K562 (cell line): ENCODE measurements around the gene CNTN4.

Experiments
- FOXK1 ChIP-seq: sonication (generic); formaldehyde crosslinking; IDR thresholded peaks from 2 replicates; pipeline ENCODE4 v1.8.0; 2022; ENCODE audit warnings: missing genetic modification reagents, mild to moderate bottlenecking, borderline replicate concordance
- KLF10 ChIP-seq: fragments of 250-450 bp; sonication (Bioruptor Pico); IDR thresholded peaks from 2 replicates; pipeline ENCODE4 v1.6.1; 2021; ENCODE audit warnings: matching md5 sums
- NFE2L1 ChIP-seq: fragments of 450-650 bp; IDR thresholded peaks from 2 replicates; pipeline ENCODE4 v1.6.1; 2016; ENCODE audit warnings: missing genetic modification characterization, low read depth, mild to moderate bottlenecking, missing compliant biosample characterization, moderate library complexity, borderline replicate concordance
- POLR2A ChIP-seq: fragments of 450-650 bp; conservative IDR thresholded peaks from 2 replicates; pipeline ENCODE4 v1.6.1; 2016
- PTTG1 ChIP-seq: fragments of 450-650 bp; IDR thresholded peaks from 2 replicates; pipeline ENCODE4 v1.6.1; 2016; ENCODE audit warnings: low read depth, mild to moderate bottlenecking, missing genetic modification characterization, missing compliant biosample characterization
- RBM15 ChIP-seq: fragments of 200-400 bp; formaldehyde crosslinking; IDR thresholded peaks from 2 replicates; pipeline ENCODE4 v1.6.1; 2018; ENCODE audit warnings: mild to moderate bottlenecking, low read length, moderate library complexity; ENCODE audit not compliant: insufficient read depth
- SP1 ChIP-seq: sonication (generic); formaldehyde crosslinking; IDR thresholded peaks from 2 replicates; pipeline ENCODE4 v1.8.1; 2022; ENCODE audit warnings: mild to moderate bottlenecking, missing genetic modification reagents
- TGIF2 ChIP-seq: sonication (generic); formaldehyde crosslinking; IDR thresholded peaks from 2 replicates; pipeline ENCODE4 v1.8.1; 2022; ENCODE audit warnings: mild to moderate bottlenecking, missing genetic modification reagents, moderate library complexity
- TF ChIP-seq, protein P1 (sequence below), 2 experiments: fragments of 450-650 bp in 1 of 2; sonication (generic) in 1 of 2; formaldehyde crosslinking; conservative IDR thresholded peaks; 2 replicates each; pipeline versions ENCODE4 v1.4.0 to v1.8.1; 2020 to 2022; ENCODE audit warnings: mild to moderate bottlenecking in 1 of 2, missing genetic modification reagents in 1 of 2
- TF ChIP-seq, protein P2 (sequence below): sonication (generic); formaldehyde crosslinking; IDR thresholded peaks from 2 replicates; pipeline ENCODE4 v1.4.0; 2020; ENCODE audit warnings: mild to moderate bottlenecking, missing genetic modification reagents
- TF ChIP-seq, protein P3 (sequence below), 3 experiments: IDR thresholded peaks in 2 of 3; conservative IDR thresholded peaks in 1 of 3; 2 replicates each; pipeline ENCODE4 v1.5.1; 2011 to 2012; ENCODE audit warnings: low read length in 3 of 3, mild to moderate bottlenecking in 3 of 3, control low read depth in 2 of 3, improper control_type of control experiment in 1 of 3, inconsistent platforms in 1 of 3, low read depth in 1 of 3, mixed read lengths in 1 of 3, moderate library complexity in 1 of 3; ENCODE audit not compliant: insufficient read depth in 2 of 3
- TF ChIP-seq, protein P4 (sequence below): sonication (generic); formaldehyde crosslinking; IDR thresholded peaks from 2 replicates; pipeline ENCODE4 v1.8.0; 2022; ENCODE audit warnings: missing genetic modification reagents, mild to moderate bottlenecking, borderline replicate concordance
- TF ChIP-seq, protein P5 (sequence below): fragments of 150-350 bp; IDR thresholded peaks from 2 replicates; pipeline ENCODE4 v1.6.1; 2014; ENCODE audit warnings: low read depth, mild to moderate bottlenecking, low read length, borderline replicate concordance

DNA sequence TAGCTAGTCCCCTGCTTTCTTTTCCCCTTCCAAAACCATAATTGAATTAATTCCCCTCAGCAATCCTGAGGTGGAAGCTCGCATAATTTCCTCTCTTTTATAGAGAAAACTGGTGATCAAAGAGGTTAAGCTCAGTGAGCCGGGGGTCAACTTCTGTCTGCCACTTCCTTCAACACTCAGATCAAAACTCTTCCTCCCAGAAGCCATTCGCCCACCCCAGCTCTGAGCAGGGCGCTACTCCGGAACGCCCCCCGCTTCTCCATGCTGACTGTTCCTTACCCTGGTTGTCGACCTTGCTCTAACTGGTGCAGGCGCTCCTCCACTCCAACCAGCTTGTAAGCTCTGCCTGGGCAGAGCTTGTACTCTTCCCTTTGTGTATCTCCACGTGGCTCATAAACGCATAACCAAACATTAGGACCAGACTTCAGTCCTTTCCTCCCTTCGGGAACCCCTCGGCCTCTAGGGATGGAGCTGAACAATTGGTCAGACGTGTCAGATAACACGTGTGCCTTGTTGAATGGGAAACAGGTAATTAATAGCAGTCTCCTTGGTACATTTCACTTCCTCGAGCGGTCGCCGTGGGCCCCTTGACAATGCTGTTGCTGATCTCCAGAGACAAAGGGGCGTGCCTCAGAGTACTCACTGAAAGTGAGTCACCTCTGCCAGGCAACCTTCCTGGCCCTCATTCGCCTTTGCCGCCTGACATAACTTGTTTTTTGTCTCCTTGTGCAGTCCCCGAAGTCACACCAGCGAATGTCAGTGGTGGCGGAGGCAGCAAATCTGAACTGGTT is 939.7 kb downstream of the CNTN4 start:
- TF ChIP-seq NFE2L1 (tag) (no peak), TGIF2 (no peak), KLF10 (no peak), POLR2A (no peak), RBM15 (no peak), FOXK1 (no peak), SP1 (CRISPR knock-in tag) (no peak), PTTG1 (tag) (no peak)
- TF ChIP-seq, protein P1, sequence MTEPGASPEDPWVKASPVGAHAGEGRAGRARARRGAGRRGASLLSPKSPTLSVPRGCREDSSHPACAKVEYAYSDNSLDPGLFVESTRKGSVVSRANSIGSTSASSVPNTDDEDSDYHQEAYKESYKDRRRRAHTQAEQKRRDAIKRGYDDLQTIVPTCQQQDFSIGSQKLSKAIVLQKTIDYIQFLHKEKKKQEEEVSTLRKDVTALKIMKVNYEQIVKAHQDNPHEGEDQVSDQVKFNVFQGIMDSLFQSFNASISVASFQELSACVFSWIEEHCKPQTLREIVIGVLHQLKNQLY (CRISPR knock-in tag; conservative IDR thresholded peaks at IDR 0.05): no peak
- TF ChIP-seq, protein P2, sequence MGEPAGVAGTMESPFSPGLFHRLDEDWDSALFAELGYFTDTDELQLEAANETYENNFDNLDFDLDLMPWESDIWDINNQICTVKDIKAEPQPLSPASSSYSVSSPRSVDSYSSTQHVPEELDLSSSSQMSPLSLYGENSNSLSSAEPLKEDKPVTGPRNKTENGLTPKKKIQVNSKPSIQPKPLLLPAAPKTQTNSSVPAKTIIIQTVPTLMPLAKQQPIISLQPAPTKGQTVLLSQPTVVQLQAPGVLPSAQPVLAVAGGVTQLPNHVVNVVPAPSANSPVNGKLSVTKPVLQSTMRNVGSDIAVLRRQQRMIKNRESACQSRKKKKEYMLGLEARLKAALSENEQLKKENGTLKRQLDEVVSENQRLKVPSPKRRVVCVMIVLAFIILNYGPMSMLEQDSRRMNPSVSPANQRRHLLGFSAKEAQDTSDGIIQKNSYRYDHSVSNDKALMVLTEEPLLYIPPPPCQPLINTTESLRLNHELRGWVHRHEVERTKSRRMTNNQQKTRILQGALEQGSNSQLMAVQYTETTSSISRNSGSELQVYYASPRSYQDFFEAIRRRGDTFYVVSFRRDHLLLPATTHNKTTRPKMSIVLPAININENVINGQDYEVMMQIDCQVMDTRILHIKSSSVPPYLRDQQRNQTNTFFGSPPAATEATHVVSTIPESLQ (CRISPR knock-in tag): no peak
- TF ChIP-seq, protein P3, sequence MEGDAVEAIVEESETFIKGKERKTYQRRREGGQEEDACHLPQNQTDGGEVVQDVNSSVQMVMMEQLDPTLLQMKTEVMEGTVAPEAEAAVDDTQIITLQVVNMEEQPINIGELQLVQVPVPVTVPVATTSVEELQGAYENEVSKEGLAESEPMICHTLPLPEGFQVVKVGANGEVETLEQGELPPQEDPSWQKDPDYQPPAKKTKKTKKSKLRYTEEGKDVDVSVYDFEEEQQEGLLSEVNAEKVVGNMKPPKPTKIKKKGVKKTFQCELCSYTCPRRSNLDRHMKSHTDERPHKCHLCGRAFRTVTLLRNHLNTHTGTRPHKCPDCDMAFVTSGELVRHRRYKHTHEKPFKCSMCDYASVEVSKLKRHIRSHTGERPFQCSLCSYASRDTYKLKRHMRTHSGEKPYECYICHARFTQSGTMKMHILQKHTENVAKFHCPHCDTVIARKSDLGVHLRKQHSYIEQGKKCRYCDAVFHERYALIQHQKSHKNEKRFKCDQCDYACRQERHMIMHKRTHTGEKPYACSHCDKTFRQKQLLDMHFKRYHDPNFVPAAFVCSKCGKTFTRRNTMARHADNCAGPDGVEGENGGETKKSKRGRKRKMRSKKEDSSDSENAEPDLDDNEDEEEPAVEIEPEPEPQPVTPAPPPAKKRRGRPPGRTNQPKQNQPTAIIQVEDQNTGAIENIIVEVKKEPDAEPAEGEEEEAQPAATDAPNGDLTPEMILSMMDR (IDR thresholded peaks at IDR 0.05 in 2 of 3, conservative IDR thresholded peaks at IDR 0.05 in 1 of 3; ENCODE audit: insufficient read depth in 2 of 3, low read depth in 1 of 3, low read length in 3 of 3): no peak
- TF ChIP-seq, protein P4, sequence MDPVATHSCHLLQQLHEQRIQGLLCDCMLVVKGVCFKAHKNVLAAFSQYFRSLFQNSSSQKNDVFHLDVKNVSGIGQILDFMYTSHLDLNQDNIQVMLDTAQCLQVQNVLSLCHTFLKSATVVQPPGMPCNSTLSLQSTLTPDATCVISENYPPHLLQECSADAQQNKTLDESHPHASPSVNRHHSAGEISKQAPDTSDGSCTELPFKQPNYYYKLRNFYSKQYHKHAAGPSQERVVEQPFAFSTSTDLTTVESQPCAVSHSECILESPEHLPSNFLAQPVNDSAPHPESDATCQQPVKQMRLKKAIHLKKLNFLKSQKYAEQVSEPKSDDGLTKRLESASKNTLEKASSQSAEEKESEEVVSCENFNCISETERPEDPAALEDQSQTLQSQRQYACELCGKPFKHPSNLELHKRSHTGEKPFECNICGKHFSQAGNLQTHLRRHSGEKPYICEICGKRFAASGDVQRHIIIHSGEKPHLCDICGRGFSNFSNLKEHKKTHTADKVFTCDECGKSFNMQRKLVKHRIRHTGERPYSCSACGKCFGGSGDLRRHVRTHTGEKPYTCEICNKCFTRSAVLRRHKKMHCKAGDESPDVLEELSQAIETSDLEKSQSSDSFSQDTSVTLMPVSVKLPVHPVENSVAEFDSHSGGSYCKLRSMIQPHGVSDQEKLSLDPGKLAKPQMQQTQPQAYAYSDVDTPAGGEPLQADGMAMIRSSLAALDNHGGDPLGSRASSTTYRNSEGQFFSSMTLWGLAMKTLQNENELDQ: no peak
- TF ChIP-seq, protein P5, sequence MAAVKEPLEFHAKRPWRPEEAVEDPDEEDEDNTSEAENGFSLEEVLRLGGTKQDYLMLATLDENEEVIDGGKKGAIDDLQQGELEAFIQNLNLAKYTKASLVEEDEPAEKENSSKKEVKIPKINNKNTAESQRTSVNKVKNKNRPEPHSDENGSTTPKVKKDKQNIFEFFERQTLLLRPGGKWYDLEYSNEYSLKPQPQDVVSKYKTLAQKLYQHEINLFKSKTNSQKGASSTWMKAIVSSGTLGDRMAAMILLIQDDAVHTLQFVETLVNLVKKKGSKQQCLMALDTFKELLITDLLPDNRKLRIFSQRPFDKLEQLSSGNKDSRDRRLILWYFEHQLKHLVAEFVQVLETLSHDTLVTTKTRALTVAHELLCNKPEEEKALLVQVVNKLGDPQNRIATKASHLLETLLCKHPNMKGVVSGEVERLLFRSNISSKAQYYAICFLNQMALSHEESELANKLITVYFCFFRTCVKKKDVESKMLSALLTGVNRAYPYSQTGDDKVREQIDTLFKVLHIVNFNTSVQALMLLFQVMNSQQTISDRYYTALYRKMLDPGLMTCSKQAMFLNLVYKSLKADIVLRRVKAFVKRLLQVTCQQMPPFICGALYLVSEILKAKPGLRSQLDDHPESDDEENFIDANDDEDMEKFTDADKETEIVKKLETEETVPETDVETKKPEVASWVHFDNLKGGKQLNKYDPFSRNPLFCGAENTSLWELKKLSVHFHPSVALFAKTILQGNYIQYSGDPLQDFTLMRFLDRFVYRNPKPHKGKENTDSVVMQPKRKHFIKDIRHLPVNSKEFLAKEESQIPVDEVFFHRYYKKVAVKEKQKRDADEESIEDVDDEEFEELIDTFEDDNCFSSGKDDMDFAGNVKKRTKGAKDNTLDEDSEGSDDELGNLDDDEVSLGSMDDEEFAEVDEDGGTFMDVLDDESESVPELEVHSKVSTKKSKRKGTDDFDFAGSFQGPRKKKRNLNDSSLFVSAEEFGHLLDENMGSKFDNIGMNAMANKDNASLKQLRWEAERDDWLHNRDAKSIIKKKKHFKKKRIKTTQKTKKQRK: no peak
